SK-N-MC (cell line): ENCODE results near the gene LIPC.

Source experiments
- EZH2 ChIP-seq: fragments of 200-600 bp; sonication (generic); IDR thresholded peaks from one replicate; pipeline ENCODE4 v1.6.1; 2017; ENCODE audit warnings: antibody characterized with exemption
- POLR2AphosphoS5 ChIP-seq: IDR thresholded peaks from 2 replicates; pipeline ENCODE4 v1.6.1; 2012; ENCODE audit warnings: mild to moderate bottlenecking, low read depth, low read length, borderline replicate concordance

DNA sequence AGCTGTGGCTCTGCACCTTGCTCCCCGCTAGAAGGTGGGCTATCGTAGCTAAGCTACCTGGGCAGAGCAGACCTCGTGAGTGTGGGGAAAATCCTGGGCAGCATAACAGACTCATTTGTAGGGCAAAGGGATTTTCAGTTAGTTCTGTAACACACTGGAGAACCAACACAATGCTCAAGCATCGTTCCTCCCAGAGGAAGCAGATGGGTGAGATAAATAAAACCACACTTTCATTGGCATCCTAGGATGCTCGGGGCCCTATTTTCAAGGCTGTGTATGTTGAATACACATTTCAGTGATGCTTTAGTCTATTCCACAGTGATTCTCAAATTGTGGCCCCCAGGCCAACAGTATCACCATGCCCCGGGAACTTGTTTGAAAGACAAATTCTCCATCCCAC is 20.0 kb downstream of the LIPC start:
- TF ChIP-seq POLR2AphosphoS5 = no peak
- TF ChIP-seq EZH2 = no peak
